GM21786 (cell line): Measurements from ENCODE around the gene LRRC10B.

Experiments
- ATAC-seq: cut with Tn5 transposase; IDR thresholded peaks from one replicate; pipeline ENCODE4 v1.9.1; 2021; ENCODE audit not compliant: unreplicated experiment

The LRRC10B gene

GRCh38 chr11:61528114-61528513 lies 19.6 kb downstream of the LRRC10B start:
- no peak for ATAC-seq

DNA sequence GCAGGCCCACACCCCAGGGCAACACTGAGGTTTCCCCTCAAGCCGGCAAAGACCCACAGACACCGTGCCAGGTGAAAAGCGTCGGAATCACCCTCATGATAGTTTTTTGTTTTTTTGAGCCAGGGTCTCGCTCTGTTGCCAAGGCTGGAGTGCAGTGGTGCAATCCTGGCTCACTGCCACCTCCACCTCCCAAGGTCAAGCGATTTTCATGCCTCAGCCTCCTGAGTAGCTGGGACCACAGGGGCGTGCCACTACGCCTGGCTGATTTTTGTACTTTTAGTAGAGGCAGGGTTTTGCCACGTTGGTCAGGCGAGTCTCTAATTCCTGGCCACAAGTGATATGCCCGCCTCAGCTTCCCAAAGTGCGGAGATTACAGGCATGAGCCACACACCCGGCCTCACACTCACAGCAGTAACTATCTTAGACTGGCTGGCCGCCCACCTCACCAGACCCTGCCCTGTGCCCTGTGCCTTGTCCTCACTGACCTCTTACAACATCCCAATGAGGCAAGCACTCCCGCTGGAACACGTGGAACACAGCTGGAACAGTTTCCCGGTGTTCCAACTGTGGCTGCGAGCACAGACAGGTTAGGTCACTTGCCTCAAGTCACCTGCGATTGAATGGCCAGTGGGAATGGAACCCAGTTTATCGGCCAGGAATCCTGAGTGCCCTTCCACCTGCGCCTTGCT lies 21.1 kb downstream of the LRRC10B start:
- no peak for ATAC-seq

DNA sequence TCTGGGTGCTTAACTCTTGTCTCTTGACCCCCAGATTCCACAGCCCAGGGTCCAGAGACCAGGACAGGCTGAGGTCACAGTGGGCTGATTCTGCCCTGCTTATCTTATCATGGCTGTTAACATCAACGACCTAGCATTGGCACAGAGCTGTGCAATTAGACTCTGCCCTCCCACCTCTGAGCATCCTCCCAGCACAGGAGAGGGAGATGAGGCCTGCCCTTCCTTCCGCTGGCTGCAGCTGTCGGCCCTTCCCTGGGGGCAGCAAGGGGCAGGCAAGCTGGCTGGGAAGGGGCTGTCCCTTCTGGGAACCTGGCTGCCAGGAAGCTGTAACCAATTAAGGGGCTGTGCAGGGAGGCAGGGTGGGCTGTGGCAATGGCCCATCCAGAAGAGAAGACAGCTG lies 22.5 kb downstream of the LRRC10B start:
- no peak for ATAC-seq

GRCh38 chr11:61532134-61533038 lies 23.8 kb downstream of the LRRC10B start:
- ATAC-seq, result no peak

DNA sequence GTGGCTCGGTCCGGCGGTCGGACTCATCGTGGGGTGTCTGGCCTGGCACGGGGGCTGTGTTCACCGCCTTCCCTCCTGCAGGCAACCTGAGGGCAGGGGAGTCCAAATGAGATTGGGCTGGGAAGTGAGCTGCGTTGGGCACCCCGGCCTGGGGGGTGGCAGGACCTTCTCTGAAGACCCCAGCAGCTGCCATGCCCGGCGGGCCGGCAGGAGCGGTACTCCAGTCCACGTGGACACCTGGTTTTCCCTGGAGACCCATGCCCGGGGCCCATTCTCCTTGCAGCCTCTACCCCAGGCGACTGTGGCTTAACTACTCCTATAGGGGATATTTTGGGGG lies 24.5 kb downstream of the LRRC10B start:
- no peak for ATAC-seq

- ATAC-seq, result no peak
Observed at GRCh38 chr11:61533401-61533800, 24.9 kb downstream of the LRRC10B start.

DNA sequence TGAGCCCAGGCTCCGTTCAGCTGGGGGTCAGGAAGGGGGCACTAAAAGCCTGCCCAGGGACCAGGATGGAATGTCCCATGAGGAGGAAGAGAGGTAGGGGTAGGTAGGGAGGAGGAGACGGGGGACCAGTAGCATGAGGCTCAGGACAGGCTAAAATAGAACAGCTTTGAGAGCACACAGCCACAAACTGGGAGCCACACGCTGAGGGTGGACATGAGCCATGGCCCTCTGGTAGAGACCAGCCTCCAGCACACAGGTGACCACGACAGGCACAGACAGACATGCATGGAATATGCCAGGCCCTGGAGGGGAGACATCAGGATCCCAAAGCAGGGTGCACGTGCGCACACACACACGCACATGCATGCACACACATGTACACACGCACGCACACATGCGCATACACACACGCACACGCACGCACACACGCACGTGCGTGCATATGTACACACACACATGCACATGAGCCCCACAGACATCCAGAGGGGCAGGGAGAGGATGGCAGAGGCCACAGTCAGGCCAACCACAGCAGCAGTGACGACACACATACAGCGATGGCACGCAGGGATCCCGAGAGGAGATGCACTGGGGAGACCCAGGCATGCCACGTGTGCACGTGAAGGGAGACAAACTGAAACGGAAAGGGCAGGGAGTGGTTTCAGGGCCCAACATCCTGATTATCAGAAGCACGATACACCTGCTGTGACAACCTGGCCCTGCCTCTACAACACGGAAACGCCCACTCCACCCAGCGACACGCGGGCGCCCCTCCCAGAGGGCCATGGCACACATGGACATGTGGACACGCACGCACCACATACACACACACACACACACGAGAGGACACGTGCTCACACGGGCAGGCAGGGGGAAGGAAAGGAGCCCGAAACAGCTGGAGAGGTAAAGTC lies 25.7 kb downstream of the LRRC10B start:
- ATAC-seq, result no peak

DNA sequence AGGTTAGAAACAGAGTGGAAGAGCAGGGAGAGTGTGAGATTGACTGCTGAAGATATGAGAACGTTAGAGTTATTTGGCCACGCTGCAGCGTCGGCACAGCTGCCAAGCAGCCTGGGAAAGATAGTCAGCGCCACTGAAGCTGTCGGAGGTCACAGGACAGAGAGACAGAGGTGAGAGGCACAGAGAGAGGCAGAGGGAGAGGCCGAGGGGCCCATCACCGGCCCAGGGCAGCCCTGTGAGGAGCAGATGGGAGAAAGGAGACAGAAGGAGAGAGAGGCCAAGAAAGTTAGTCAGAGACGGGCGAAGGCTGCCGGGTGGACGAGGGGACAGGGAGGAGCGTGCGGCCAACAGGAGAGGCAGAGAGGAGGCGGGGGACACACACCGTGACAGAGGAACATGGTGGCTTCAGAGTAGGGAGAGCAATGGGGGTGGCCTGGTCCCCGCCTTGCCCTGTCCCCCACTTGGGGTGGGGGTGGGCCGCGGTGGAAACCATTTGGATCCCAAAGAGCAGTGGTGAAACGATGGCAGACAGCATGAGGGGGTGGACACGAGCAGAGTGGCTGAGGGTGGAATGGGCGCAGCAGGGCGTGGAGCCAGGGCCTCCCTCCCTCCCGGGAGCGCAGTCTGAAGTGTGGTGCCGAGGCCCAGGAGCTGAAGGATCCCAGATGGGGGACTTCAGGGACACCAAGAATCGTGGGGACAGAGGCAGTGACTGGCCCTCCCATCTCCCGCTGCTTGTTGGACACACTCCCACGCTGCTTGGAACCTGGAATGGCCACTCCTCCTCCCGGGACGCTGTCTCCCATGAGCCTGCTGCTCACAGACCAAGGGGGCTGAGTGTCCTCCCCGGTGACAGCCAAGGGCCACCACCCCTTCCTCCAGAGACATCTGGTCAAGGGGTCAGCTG lies 26.6 kb downstream of the LRRC10B start:
- ATAC-seq, result no peak

DNA sequence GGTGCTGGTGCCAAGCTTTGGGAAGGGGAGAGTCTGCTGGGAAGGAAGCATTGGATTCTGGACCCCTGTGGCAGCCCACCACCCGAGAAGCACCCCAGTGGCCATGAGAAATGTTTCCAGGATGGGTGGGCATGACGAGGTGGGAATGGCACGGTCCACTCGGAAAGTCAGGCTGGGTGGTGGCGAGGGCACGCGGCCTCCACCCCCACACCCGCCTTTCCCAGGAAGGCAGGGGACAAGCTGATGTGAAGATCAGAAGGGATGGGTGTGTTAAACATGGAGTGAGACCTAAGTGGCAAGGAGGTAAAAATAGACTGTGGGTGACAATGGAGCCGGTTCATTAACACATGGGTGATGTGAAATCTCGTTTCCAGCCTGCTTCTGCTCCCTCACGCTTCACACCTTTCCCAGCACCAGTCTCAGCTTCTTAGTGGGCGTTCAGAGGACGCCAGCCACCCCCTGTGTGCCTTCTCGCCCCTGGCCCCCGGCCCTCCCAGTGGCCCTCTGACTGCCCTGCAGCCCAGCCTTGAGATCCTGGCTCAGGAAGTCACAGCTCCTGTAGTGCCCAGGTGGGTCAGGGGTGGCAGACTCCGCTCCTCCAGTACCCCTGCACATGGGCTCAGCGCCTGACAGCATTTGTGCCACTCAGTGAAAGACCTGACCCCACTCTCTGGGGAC lies 27.6 kb downstream of the LRRC10B start:
- ATAC-seq, result no peak

GRCh38 chr11:61536676-61537270 lies 28.2 kb downstream of the LRRC10B start:
- ATAC-seq, result no peak

DNA sequence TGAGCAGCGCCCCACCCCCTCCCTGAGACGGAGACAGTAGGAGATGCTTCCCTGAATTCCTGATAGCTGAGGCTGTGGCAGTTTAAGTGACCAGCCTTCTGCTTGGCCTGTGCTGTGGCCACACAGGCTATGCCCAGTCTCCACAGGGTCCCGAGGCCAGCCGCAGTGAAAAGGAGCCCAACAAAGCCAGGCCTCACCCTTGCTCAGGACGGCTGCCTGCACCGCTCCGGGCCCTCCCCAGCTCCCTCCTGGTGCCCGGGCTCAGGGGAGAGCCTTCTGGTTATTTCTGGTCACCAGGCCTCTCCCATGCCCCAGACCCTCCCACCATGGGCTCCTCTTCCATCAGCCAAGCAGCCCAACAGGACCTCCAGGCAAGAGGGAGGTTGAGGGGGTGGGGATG lies 28.8 kb downstream of the LRRC10B start:
- no peak for ATAC-seq

DNA sequence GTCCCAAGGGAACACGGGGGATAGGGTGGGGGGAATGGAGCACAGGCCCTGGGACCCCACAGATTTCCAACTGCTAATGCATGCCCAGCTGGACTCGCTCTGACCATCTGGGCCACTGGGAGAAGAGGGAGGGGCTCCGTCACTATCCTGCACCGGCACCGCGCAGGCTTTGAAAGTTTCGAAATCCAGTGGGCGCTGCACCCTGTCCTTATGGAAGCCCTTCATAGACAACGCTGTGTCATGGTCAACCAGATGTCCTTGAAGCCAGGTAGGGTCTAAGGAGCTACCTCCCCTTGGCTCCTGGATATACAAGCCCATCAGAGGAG lies 30.1 kb downstream of the LRRC10B start:
- ATAC-seq, result no peak

GRCh38 chr11:61539006-61539405 lies 30.5 kb downstream of the LRRC10B start:
- no peak for ATAC-seq

DNA sequence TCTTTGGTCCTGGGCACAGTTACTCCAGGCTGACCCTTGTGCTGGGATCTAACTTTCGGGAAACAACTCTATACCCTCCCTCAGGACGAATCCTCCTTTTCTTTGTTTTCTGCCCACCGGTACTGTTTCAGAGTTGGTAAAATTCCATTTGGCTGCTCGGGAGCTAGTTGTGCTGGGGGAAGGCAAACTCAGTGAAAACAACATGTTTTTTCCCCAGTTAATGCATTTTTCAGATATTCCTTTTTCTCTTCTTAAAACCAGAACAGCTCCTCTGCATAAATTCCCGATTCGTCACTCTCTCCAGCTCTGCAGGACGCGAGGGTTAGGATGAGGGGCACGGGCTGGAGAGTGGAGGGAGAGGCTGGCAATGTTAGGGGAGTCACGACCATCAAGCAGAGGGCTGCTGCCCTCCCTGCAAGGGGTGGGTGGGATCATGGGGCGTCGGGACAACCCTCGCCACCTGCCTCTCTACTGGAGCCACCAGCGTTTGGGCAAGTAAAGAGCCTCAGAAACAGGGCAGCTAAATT lies 31.3 kb downstream of the LRRC10B start:
- no peak for ATAC-seq

DNA sequence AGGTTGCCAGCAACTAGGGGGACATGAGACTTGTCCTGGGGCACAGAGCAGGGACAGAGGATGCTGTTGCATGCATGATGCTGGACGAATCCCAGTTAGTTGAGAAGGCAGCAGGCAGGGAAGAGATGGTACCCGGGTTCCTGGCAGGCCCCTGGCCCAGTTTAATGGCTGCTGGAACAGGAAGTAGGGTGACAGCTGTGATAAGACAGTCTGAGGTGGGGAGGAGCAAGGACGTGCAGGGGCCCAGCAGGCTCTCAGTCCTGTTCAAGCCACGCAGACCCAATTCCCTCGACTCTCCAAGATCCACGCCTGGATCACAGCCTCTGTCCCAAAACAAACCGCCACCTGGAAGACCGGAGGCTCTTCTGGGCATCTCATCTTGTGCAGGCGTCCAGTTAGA lies 32.0 kb downstream of the LRRC10B start:
- ATAC-seq, result no peak

GRCh38 chr11:61541598-61541997 lies 33.0 kb downstream of the LRRC10B start:
- no peak for ATAC-seq

DNA sequence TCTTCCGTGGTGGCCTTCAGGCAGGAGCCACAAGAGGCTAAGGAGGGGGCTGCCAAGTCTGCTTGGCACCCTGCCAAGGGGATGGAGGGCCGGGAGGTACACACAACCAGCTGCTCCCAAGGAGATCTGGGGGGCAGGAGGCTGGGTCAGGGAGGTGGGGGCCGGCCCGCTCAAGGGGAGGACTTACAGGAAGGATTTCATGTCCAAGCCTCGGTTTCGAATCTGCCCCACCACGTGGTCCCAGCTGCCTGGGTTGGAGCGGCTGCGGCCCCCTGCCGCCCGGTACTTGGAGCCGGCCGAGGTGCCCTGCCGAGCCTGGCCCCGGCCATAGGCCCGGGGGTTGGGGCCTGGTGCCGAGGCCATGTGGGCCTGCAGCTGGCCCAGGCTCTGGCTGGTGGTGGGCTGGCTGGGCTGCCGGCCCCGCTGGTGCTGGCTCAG lies 33.5 kb downstream of the LRRC10B start:
- ATAC-seq, result no peak

- no peak for ATAC-seq
Observed at GRCh38 chr11:61542705-61543104, 34.2 kb downstream of the LRRC10B start.

DNA sequence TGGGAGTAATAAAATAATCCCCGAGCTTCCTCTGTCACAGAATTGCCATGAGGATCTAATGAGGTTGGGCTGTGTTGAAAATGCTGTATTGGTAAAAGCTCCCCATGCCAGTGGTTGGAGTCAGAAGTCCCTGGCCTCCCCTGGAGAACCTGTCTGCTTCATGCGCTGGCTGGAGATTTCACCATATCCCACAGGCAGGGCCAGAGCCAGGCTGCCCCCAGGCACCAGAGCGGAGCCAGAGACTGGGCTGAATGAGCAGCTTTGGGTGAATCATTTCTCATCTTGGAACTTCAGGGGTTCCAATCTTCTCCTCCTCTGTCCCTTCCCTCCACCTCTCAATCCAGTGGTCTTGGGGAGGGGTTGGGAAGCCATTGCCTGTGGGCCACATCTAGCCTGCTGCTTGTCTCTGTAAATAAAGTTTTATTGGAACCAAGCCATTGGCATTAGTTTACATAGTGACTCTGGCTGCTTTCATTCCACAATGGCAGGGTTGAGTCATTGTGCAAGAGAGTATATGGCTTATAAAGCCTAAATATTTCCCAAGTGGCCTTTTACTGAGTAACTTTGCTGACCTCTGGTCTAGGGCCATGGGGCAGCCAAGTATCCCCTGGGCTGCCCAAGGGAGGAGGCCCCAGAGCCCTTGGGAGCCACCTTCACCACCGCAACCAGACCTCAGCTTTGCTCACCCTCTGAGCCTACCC lies 35.2 kb downstream of the LRRC10B start:
- no peak for ATAC-seq
